Testis (tissue), 2 donors: ENCODE results near the gene ARHGEF16.

Experiments
- POLR2A ChIP-seq: fragments of 450-650 bp; IDR thresholded peaks from one replicate; pipeline ENCODE4 v1.6.1; 2017; ENCODE audit warnings: antibody characterized with exemption, mild to moderate bottlenecking, moderate library complexity
- TF ChIP-seq, protein P1 (sequence below), 3 experiments: fragments of 450-650 bp in 2 of 3; fragments of 200-600 bp in 1 of 3; sonication (generic) in 1 of 3; IDR thresholded peaks; one replicate each; pipeline ENCODE4 v1.5.1; 2016 to 2019; ENCODE audit warnings: antibody characterized with exemption in 3 of 3, mild to moderate bottlenecking in 2 of 3, moderate library complexity in 1 of 3

- no peak for TF ChIP-seq POLR2A
- TF ChIP-seq, protein P1, sequence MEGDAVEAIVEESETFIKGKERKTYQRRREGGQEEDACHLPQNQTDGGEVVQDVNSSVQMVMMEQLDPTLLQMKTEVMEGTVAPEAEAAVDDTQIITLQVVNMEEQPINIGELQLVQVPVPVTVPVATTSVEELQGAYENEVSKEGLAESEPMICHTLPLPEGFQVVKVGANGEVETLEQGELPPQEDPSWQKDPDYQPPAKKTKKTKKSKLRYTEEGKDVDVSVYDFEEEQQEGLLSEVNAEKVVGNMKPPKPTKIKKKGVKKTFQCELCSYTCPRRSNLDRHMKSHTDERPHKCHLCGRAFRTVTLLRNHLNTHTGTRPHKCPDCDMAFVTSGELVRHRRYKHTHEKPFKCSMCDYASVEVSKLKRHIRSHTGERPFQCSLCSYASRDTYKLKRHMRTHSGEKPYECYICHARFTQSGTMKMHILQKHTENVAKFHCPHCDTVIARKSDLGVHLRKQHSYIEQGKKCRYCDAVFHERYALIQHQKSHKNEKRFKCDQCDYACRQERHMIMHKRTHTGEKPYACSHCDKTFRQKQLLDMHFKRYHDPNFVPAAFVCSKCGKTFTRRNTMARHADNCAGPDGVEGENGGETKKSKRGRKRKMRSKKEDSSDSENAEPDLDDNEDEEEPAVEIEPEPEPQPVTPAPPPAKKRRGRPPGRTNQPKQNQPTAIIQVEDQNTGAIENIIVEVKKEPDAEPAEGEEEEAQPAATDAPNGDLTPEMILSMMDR (IDR thresholded peaks at IDR 0.05) = no peak
Measured at GRCh38 chr1:3516481-3516869, 62.0 kb downstream of the ARHGEF16 start.
